Skeletal muscle satellite cell (primary cell): ENCODE results near the gene ABCC1.
"Not testable (repeated sequence)": the region's sequence is repeated elsewhere in the genome, so short reads cannot be mapped to it uniquely, and the experiment has no call there.

Experiments used
- H3K27me3 ChIP-seq: 2 replicates; pipeline ENCODE4 v1.7.0; 2013; ENCODE audit warnings: low read length; ENCODE audit not compliant: control insufficient read depth, insufficient read depth
- H3K36me3 ChIP-seq: 2 replicates; pipeline ENCODE4 v1.7.0; 2013; ENCODE audit warnings: mild to moderate bottlenecking, control low read depth, low read length; ENCODE audit not compliant: insufficient read depth
- H3K4me1 ChIP-seq: 2 replicates; pipeline ENCODE4 v1.7.0; 2013; ENCODE audit warnings: low read length; ENCODE audit not compliant: control insufficient read depth, insufficient read depth
- H3K4me2 ChIP-seq: 2 replicates; pipeline ENCODE4 v1.7.0; 2013; ENCODE audit warnings: mild to moderate bottlenecking, low read length
- H3K4me3 ChIP-seq: 2 replicates; pipeline ENCODE4 v1.7.0; 2013; ENCODE audit warnings: low read length
- H3K9ac ChIP-seq: 2 replicates; pipeline ENCODE4 v1.7.0; 2013; ENCODE audit warnings: mild to moderate bottlenecking, low read depth, low read length, moderate library complexity
- H3K9me3 ChIP-seq: replicated peaks from 2 replicates; pipeline ENCODE4 v1.7.0; 2013; ENCODE audit warnings: mild to moderate bottlenecking, control low read depth, low read length

ABCC1 gene

GRCh38 chr16:15972046-15972868 lies 22.8 kb downstream of the ABCC1 start:
- Histone ChIP-seq H3K4me2 (no peak overlapping the region), H3K9me3 (no peaks in the 10 kb centered on the region), H3K27me3 (no peaks in the 10 kb centered on the region), H3K9ac (no peak overlapping the region), H3K4me1 (peaks cover 47% of the 10 kb centered on the region), H3K36me3 (peaks cover 18% of the 10 kb centered on the region), H3K4me3 (no peak overlapping the region)

GRCh38 chr16:15973421-15973820 lies 24.0 kb downstream of the ABCC1 start:
- peaks cover 48% of the 10 kb centered on the region for H3K4me1 ChIP-seq
- H3K9ac ChIP-seq, result no peak overlapping the region
- peaks cover 2% of the 10 kb centered on the region for H3K9me3 ChIP-seq
- H3K4me3 ChIP-seq, result no peak overlapping the region
- H3K27me3 ChIP-seq, result no peaks in the 10 kb centered on the region
- peaks cover 30% of the 10 kb centered on the region for H3K36me3 ChIP-seq
- no peak overlapping the region for H3K4me2 ChIP-seq

GRCh38 chr16:15974057-15974456 lies 24.6 kb downstream of the ABCC1 start:
- Histone ChIP-seq H3K9ac (no peak overlapping the region), H3K36me3 (peaks cover 34% of the 10 kb centered on the region), H3K9me3 (peaks cover 5% of the 10 kb centered on the region), H3K4me1 (peaks cover 48% of the 10 kb centered on the region), H3K27me3 (no peaks in the 10 kb centered on the region), H3K4me3 (no peak overlapping the region), H3K4me2 (no peak overlapping the region)

GRCh38 chr16:15975172-15975571 lies 25.8 kb downstream of the ABCC1 start:
- H3K4me1 ChIP-seq, result peaks cover 57% of the 10 kb centered on the region
- H3K36me3 ChIP-seq, result peaks cover 28% of the 10 kb centered on the region
- H3K27me3 ChIP-seq, result no peaks in the 10 kb centered on the region

GRCh38 chr16:15976225-15976812 lies 26.9 kb downstream of the ABCC1 start:
- Histone ChIP-seq H3K4me2 (peak overlapping the region; percentile 26), H3K4me3 (no peak overlapping the region), H3K9ac (peak overlapping the region; percentile 41), H3K36me3 (peaks cover 27% of the 10 kb centered on the region), H3K4me1 (peaks cover 66% of the 10 kb centered on the region), H3K9me3 (peaks cover 5% of the 10 kb centered on the region), H3K27me3 (no peaks in the 10 kb centered on the region)

More at GRCh38 chr16:15975172-15975571, 25.8 kb downstream of the ABCC1 start:
- no peak overlapping the region for H3K4me3 ChIP-seq
- no peak overlapping the region for H3K9ac ChIP-seq
- peak overlapping the region; percentile 31 for H3K4me2 ChIP-seq
- H3K9me3 ChIP-seq, result peaks cover 5% of the 10 kb centered on the region

- Histone ChIP-seq H3K4me3 (no peak overlapping the region), H3K9ac (peak overlapping the region; percentile 55), H3K36me3 (peaks cover 32% of the 10 kb centered on the region), H3K9me3 (peaks cover 5% of the 10 kb centered on the region), H3K4me2 (peak overlapping the region; percentile 26), H3K27me3 (no peaks in the 10 kb centered on the region), H3K4me1 (peaks cover 63% of the 10 kb centered on the region)
Measured at GRCh38 chr16:15976929-15977637, 27.7 kb downstream of the ABCC1 start.

- Histone ChIP-seq H3K4me2 (peak overlapping the region; percentile 2), H3K36me3 (peaks cover 29% of the 10 kb centered on the region), H3K4me3 (no peak overlapping the region), H3K9ac (peak overlapping the region; percentile 34), H3K4me1 (peaks cover 59% of the 10 kb centered on the region), H3K9me3 (peaks cover 5% of the 10 kb centered on the region), H3K27me3 (no peaks in the 10 kb centered on the region)
Measured at GRCh38 chr16:15979801-15980200, 30.4 kb downstream of the ABCC1 start.

GRCh38 chr16:15980329-15980728 lies 30.9 kb downstream of the ABCC1 start:
- H3K27me3 ChIP-seq, result no peaks in the 10 kb centered on the region
- peaks cover 53% of the 10 kb centered on the region for H3K4me1 ChIP-seq
- peak overlapping the region; percentile 27 for H3K4me2 ChIP-seq
- H3K9ac ChIP-seq, result peak overlapping the region; percentile 34
- peaks cover 5% of the 10 kb centered on the region for H3K9me3 ChIP-seq
- H3K4me3 ChIP-seq, result no peak overlapping the region
- H3K36me3 ChIP-seq, result peaks cover 29% of the 10 kb centered on the region

GRCh38 chr16:15981382-15981781 lies 32.0 kb downstream of the ABCC1 start:
- peaks cover 47% of the 10 kb centered on the region for H3K4me1 ChIP-seq
- no peak overlapping the region for H3K4me2 ChIP-seq
- H3K27me3 ChIP-seq, result no peaks in the 10 kb centered on the region
- peaks cover 29% of the 10 kb centered on the region for H3K36me3 ChIP-seq
- no peak overlapping the region for H3K4me3 ChIP-seq
- peaks cover 5% of the 10 kb centered on the region for H3K9me3 ChIP-seq
- no peak overlapping the region for H3K9ac ChIP-seq

- H3K4me2 ChIP-seq, H3K9me3 ChIP-seq, H3K27me3 ChIP-seq, H3K4me3 ChIP-seq, H3K9ac ChIP-seq: not testable (repeated sequence)
- Histone ChIP-seq H3K4me1 (peaks cover 38% of the 10 kb centered on the region), H3K36me3 (peaks cover 28% of the 10 kb centered on the region)
Measured at GRCh38 chr16:15982194-15982915, 32.9 kb downstream of the ABCC1 start.

GRCh38 chr16:15983898-15984297 lies 34.5 kb downstream of the ABCC1 start:
- peaks cover 47% of the 10 kb centered on the region for H3K4me1 ChIP-seq
- no peak overlapping the region for H3K9ac ChIP-seq
- H3K36me3 ChIP-seq, result peaks cover 13% of the 10 kb centered on the region
- H3K9me3 ChIP-seq, result no peaks in the 10 kb centered on the region
- H3K4me3 ChIP-seq, result no peak overlapping the region
- no peaks in the 10 kb centered on the region for H3K27me3 ChIP-seq
- peak overlapping the region; percentile 27 for H3K4me2 ChIP-seq
